Panc1 (cell line): ENCODE results near the gene TNFSF9.
"Not testable (repeated sequence)": the region's sequence is repeated elsewhere in the genome, so short reads cannot be mapped to it uniquely, and the experiment has no call there.

Experiments used
- CTCF ChIP-seq: fragments of 450-650 bp; IDR thresholded peaks from 2 replicates; pipeline ENCODE4 v1.5.1; 2017; ENCODE audit warnings: mild to moderate bottlenecking
- POLR2AphosphoS5 ChIP-seq: IDR thresholded peaks from 2 replicates; pipeline ENCODE4 v1.6.1; 2012; ENCODE audit warnings: mild to moderate bottlenecking, low read depth, low read length, moderate library complexity
- REST ChIP-seq, 2 experiments: IDR thresholded peaks; 2 replicates each; pipeline ENCODE4 v1.6.1; 2011 to 2012; ENCODE audit warnings: low read depth in 2 of 2, control low read depth in 1 of 2, low read length in 1 of 2, mild to moderate bottlenecking in 1 of 2, moderate library complexity in 1 of 2; ENCODE audit not compliant: insufficient read depth in 1 of 2
- SIN3A ChIP-seq: IDR thresholded peaks from 2 replicates; pipeline ENCODE4 v1.6.1; 2012; ENCODE audit warnings: low read depth, mild to moderate bottlenecking, low read length, moderate library complexity, borderline replicate concordance; ENCODE audit not compliant: insufficient read depth
- TCF7L2 ChIP-seq: IDR thresholded peaks from 2 replicates; pipeline ENCODE4 v1.6.1; 2011; ENCODE audit warnings: mild to moderate bottlenecking, low read depth, low read length, inconsistent platforms

- not testable (repeated sequence) for TF ChIP-seq CTCF; TCF7L2; REST (IDR thresholded peaks at IDR 0.05; ENCODE audit: insufficient read depth in 1 of 2, low read depth in 2 of 2, low read length in 1 of 2); POLR2AphosphoS5; SIN3A
Measured at GRCh38 chr19:6582515-6583484, 52.0 kb downstream of the TNFSF9 start.
